Endothelial cell of umbilical vein (primary cell): ENCODE measurements around the gene SCN3B. TPM values are rescaled to one million over a fixed set of nuclear protein-coding genes. Genes with fewer than 3 reads are reported as not detected.

Source experiments
- BruUV-seq: library from RNA; stranded (reverse); fragments of 400-500 nt; replicated peaks from 2 replicates; lab custom pipeline; 2021; lab: Mats Ljungman, UMichigan
- CTCF ChIA-PET: fragments of 300-600, 350-600 bp; sonication (Branson Sonifier 250); formaldehyde crosslinking; loops from one replicate; lab custom pipeline; 2021; ENCODE audit warnings: antibody characterized with exemption, inconsistent platforms; lab: Charles Lee
- POLR2A ChIA-PET: fragments of 300-600, 350-600 bp; sonication (Branson Sonifier 250); formaldehyde crosslinking; loops from one replicate; lab custom pipeline; 2021; ENCODE audit warnings: antibody characterized with exemption, inconsistent platforms; lab: Charles Lee
- DNase-seq: peaks from one replicate; pipeline ENCODE4 v3.0.0-alpha.2; 2011; ENCODE audit warnings: low read depth, low spot score
- FAIRE-seq: peaks from 2 replicates; lab custom pipeline; 2011; peaks lifted over from hg19 to GRCh38; lab: Jason Lieb, UNC
- H2AFZ ChIP-seq: 2 replicates; pipeline ENCODE4 v1.6.0; 2012; ENCODE audit warnings: low read depth, low read length, control low read depth, inconsistent platforms
- H3K27ac ChIP-seq: 2 replicates; pipeline ENCODE4 v1.5.1; 2011; ENCODE audit warnings: low read depth, mild to moderate bottlenecking, control low read depth, low read length, moderate library complexity; ENCODE audit not compliant: insufficient read depth
- H3K27me3 ChIP-seq, 2 experiments: 2 replicates each; pipeline versions ENCODE4 v1.6.0 to v1.6.1; 2011; ENCODE audit warnings: low read length in 2 of 2, mixed read lengths in 1 of 2; ENCODE audit not compliant: control insufficient read depth in 2 of 2, insufficient read depth in 2 of 2
- H3K36me3 ChIP-seq, 2 experiments: 2 replicates in 1 of 2; 3 replicates in 1 of 2; pipeline ENCODE4 v1.5.1; 2011; ENCODE audit warnings: low read length in 2 of 2, mild to moderate bottlenecking in 1 of 2, moderate library complexity in 1 of 2; ENCODE audit not compliant: control insufficient read depth in 2 of 2, insufficient read depth in 2 of 2; ENCODE audit errors: extremely low read depth in 1 of 2
- H3K4me1 ChIP-seq: 3 replicates; pipeline ENCODE4 v1.5.1; 2011; ENCODE audit warnings: mild to moderate bottlenecking, low read length; ENCODE audit not compliant: control insufficient read depth, insufficient read depth; ENCODE audit errors: extremely low read depth
- H3K4me2 ChIP-seq: 2 replicates; pipeline ENCODE4 v1.6.1; 2011; ENCODE audit warnings: low read length, control low read depth, mixed read lengths; ENCODE audit not compliant: insufficient read depth
- H3K4me3 ChIP-seq, 3 experiments: fragments of 200-600 bp in 1 of 3; sonication (generic), shearing (Covaris generic) in 1 of 3; replicated peaks in 1 of 3; 2 replicates each; pipeline ENCODE4 v1.5.1; 2011 to 2016; ENCODE audit warnings: control low read depth in 3 of 3, low read length in 3 of 3, mild to moderate bottlenecking in 2 of 3, inconsistent platforms in 1 of 3, low read depth in 1 of 3, moderate library complexity in 1 of 3; ENCODE audit not compliant: insufficient read depth in 1 of 3
- H3K79me2 ChIP-seq: 2 replicates; pipeline ENCODE4 v1.6.0; 2012; ENCODE audit warnings: low read length, inconsistent platforms; ENCODE audit not compliant: control insufficient read depth, insufficient read depth
- H3K9ac ChIP-seq: replicated peaks from 2 replicates; pipeline ENCODE3; 2011; ENCODE audit warnings: low read length, control low read depth; ENCODE audit not compliant: insufficient read depth; ENCODE audit errors: extremely low read depth
- H3K9me1 ChIP-seq: replicated peaks from 3 replicates; pipeline ENCODE4 v1.6.0; 2011; ENCODE audit warnings: mild to moderate bottlenecking, low read length; ENCODE audit not compliant: control insufficient read depth, insufficient read depth; ENCODE audit errors: extremely low read depth
- H3K9me3 ChIP-seq: replicated peaks from 2 replicates; pipeline ENCODE4 v1.5.1; 2012; ENCODE audit warnings: low read length, inconsistent platforms; ENCODE audit not compliant: control insufficient read depth, insufficient read depth
- H4K20me1 ChIP-seq: replicated peaks from 2 replicates; pipeline ENCODE3; 2011; ENCODE audit warnings: mild to moderate bottlenecking, low read length; ENCODE audit not compliant: control insufficient read depth, insufficient read depth; ENCODE audit errors: extremely low read depth
- CTCF ChIP-seq, 2 donors: IDR thresholded peaks; 1 replicate in 1 of 2; 2 replicates in 1 of 2; pipeline ENCODE4 v1.5.1; 2011; ENCODE audit warnings: low read length in 2 of 2, mild to moderate bottlenecking in 2 of 2, moderate library complexity in 2 of 2, control low read depth in 1 of 2, inconsistent platforms in 1 of 2, low read depth in 1 of 2; ENCODE audit not compliant: insufficient read depth in 1 of 2; ENCODE audit errors: extremely low read depth in 1 of 2
- EZH2 ChIP-seq: IDR thresholded peaks from 2 replicates; pipeline ENCODE4 v1.6.1; 2012; ENCODE audit warnings: borderline replicate concordance, low read depth, mild to moderate bottlenecking, moderate library complexity, low read length, inconsistent platforms; ENCODE audit not compliant: severe bottlenecking
- FOS ChIP-seq: IDR thresholded peaks from 2 replicates; pipeline ENCODE4 v1.6.1; 2011; ENCODE audit warnings: mild to moderate bottlenecking, low read length, moderate library complexity, borderline replicate concordance; ENCODE audit not compliant: insufficient read depth
- GATA2 ChIP-seq: IDR thresholded peaks from 2 replicates; pipeline ENCODE4 v1.7.0; 2011; ENCODE audit warnings: low read depth, mild to moderate bottlenecking, moderate library complexity, mixed read lengths, low read length; ENCODE audit not compliant: insufficient read length, insufficient read depth
- JUN ChIP-seq: IDR thresholded peaks from 2 replicates; pipeline ENCODE4 v1.6.1; 2011; ENCODE audit warnings: borderline replicate concordance, low read depth; ENCODE audit not compliant: insufficient read length, insufficient read depth
- MAX ChIP-seq: IDR thresholded peaks from 2 replicates; pipeline ENCODE4 v1.6.1; 2011; ENCODE audit not compliant: insufficient read depth, insufficient read length
- MYC ChIP-seq: IDR thresholded peaks from one replicate; pipeline ENCODE4 v1.6.1; 2011; ENCODE audit warnings: mild to moderate bottlenecking, low read depth, low read length
- POLR2A ChIP-seq: IDR thresholded peaks from 2 replicates; pipeline ENCODE4 v1.6.1; 2012; ENCODE audit warnings: low read depth, mild to moderate bottlenecking, control low read depth, low read length
- POLR2AphosphoS5 ChIP-seq: IDR thresholded peaks from 2 replicates; pipeline ENCODE4 v1.6.1; 2012; ENCODE audit warnings: low read depth, mild to moderate bottlenecking, control low read depth, low read length, moderate library complexity; ENCODE audit not compliant: insufficient read depth
- dilution Hi-C: fragments of 300-500 bp; cut with MboI; formaldehyde crosslinking; loops from one replicate; pipeline ENCODE4 v1.15.0; 2019; ENCODE audit warnings: low sequenced_read_pairs; ENCODE audit not compliant: extremely low pct_ligation_motif_present
- intact Hi-C: fragments of 100-400 bp; cut with micrococcal nuclease; formaldehyde crosslinking; loops from one replicate; pipeline ENCODE4 v1.10.0; 2022
- polyA plus RNA-seq, 4 experiments: library from polyadenylated mRNA; depleted of rRNA in 3 of 4; stranded (reverse) in 3 of 4; unstranded in 1 of 4; fragments of >200 nt; gene quantifications; 2 replicates each; pipeline versions ENCODE4 v1.2.1 to v1.2.3, GENCODE V29; 2011 to 2012; ENCODE audit warnings: missing spikeins in 1 of 4
- total RNA-seq: library from RNA; stranded (reverse); gene quantifications from 2 replicates; pipeline ENCODE4 v1.2.3, GENCODE V29; 2021

Gene SCN3B
- total and polyA plus RNA-seq, 2 donors (not counting 3 experiments of a cell fraction or from before 2014, with no cell fraction given) = 0.72 to 1.4 TPM

- Histone ChIP-seq H3K79me2 (no peaks in the 10 kb centered on the region), H3K4me2 (no peak overlapping the region), H3K4me3 (no peak overlapping the region), H3K9me1 (no peaks in the 10 kb centered on the region), H4K20me1 (no peaks in the 10 kb centered on the region), H3K9me3 (no peaks in the 10 kb centered on the region), H3K4me1 (peaks cover 11% of the 10 kb centered on the region), H3K27ac (no peak overlapping the region), H3K27me3 (no peaks in the 10 kb centered on the region), H3K36me3 (no peaks in the 10 kb centered on the region), H3K9ac (no peak overlapping the region), H2AFZ (no peak overlapping the region)
- no peak for DNase-seq
- intact Hi-C loops (no loop called here), dilution Hi-C loops (no loop called here)
- FAIRE-seq = no peak
- no TSS peak for BruUV-seq
- TF ChIP-seq FOS (no peak), MAX (no peak)
- CTCF ChIA-PET = interaction anchor here (1.3 to 2.2 kb wide), 3 partner anchors 8 to 126 kb away, joined by 3 to 14 read pairs (median 12); no protein-coding TSS in a partner anchor
- POLR2A ChIA-PET = no interaction called here
Measured at GRCh38 chr11:123584737-123585136, 69.7 kb downstream of the SCN3B start.

GRCh38 chr11:123584186-123584585 is 70.2 kb downstream of the SCN3B start:
- Histone ChIP-seq H3K4me2 (no peak overlapping the region), H3K9me3 (no peaks in the 10 kb centered on the region), H3K79me2 (no peaks in the 10 kb centered on the region), H3K4me3 (no peak overlapping the region), H3K9me1 (no peaks in the 10 kb centered on the region), H3K4me1 (peaks cover 9% of the 10 kb centered on the region), H3K36me3 (no peaks in the 10 kb centered on the region), H2AFZ (no peak overlapping the region), H3K9ac (no peak overlapping the region), H3K27ac (no peak overlapping the region), H3K27me3 (no peaks in the 10 kb centered on the region), H4K20me1 (no peaks in the 10 kb centered on the region)
- intact Hi-C loops = no loop called here
- no peak for FAIRE-seq
- ChIA-PET POLR2A (no interaction called here), CTCF (interaction anchor here (1.3 kb wide), 1 partner anchor 127 kb away, joined by 3 read pairs; no protein-coding TSS in a partner anchor)
- BruUV-seq = no TSS peak
- DNase-seq = no peak
- TF ChIP-seq POLR2A (no peak), FOS (no peak), POLR2AphosphoS5 (no peak), CTCF (IDR thresholded peaks at IDR 0.05; ENCODE audit: extremely low read depth in 1 of 2, insufficient read depth in 1 of 2, low read depth in 1 of 2, low read length in 2 of 2) (no peak), JUN (no peak), GATA2 (no peak), MAX (no peak), EZH2 (no peak), MYC (no peak)
- dilution Hi-C loops = no loop called here
